Activated CD4-positive, CD25-positive, alpha-beta regulatory T cell treated with anti-CD3 and anti-CD28 coated beads, Interleukin-2, amount 50 U/mL, for 24 hours (primary cell): ENCODE data around the gene OR11L1.

Experiments
- ATAC-seq, 2 donors: fragments of 150-1000 bp; cut with Tn5 transposase; one replicate each; pipeline ENCODE4 v1.10.0; 2021; ENCODE audit warnings: mild to moderate bottlenecking in 1 of 2, moderate library complexity in 1 of 2

OR11L1 gene

GRCh38 chr1:247797518-247797917, 44.2 kb downstream of the OR11L1 start:
- no peak for ATAC-seq
